ENCODE measurements around the gene CHST15.

Gene CHST15

GRCh38 chr10:124078028-124078427 lies 15.4 kb downstream of the CHST15 start:
- FAIRE-seq, result no peak

GRCh38 chr10:124077208-124077993 lies 16.0 kb downstream of the CHST15 start:
- FAIRE-seq, result no peak

GRCh38 chr10:124076148-124076733 lies 17.2 kb downstream of the CHST15 start:
- no peak for FAIRE-seq

GRCh38 chr10:124075231-124075955 lies 18.0 kb downstream of the CHST15 start:
- no peak for FAIRE-seq

GRCh38 chr10:124074501-124075109 lies 18.8 kb downstream of the CHST15 start:
- peak; percentile 98 for FAIRE-seq

- FAIRE-seq, result no peak
Measured at GRCh38 chr10:124073978-124074377, 19.4 kb downstream of the CHST15 start.

- no peak for FAIRE-seq
Measured at GRCh38 chr10:124072541-124072940, 20.9 kb downstream of the CHST15 start.

- no peak for FAIRE-seq
Measured at GRCh38 chr10:124072106-124072505, 21.3 kb downstream of the CHST15 start.

- no peak for FAIRE-seq
Measured at GRCh38 chr10:124071141-124071540, 22.3 kb downstream of the CHST15 start.

- FAIRE-seq, result no peak
Measured at GRCh38 chr10:124070666-124071065, 22.7 kb downstream of the CHST15 start.

- FAIRE-seq, result no peak
Measured at GRCh38 chr10:124069341-124070264, 23.8 kb downstream of the CHST15 start.

GRCh38 chr10:124068929-124069328 lies 24.5 kb downstream of the CHST15 start:
- FAIRE-seq, result no peak

GRCh38 chr10:124067825-124068400 lies 25.5 kb downstream of the CHST15 start:
- FAIRE-seq, result no peak

GRCh38 chr10:124066781-124067714 lies 26.4 kb downstream of the CHST15 start:
- FAIRE-seq, result no peak

GRCh38 chr10:124066126-124066700 lies 27.2 kb downstream of the CHST15 start:
- no peak for FAIRE-seq

GRCh38 chr10:124065382-124066125 lies 27.8 kb downstream of the CHST15 start:
- FAIRE-seq, result no peak

GRCh38 chr10:124064676-124065075 lies 28.7 kb downstream of the CHST15 start:
- FAIRE-seq, result no peak

- FAIRE-seq, result peak; percentile 98
Measured at GRCh38 chr10:124063750-124064603, 29.4 kb downstream of the CHST15 start.
